ENCODE data around the gene MRPL9.
"Not testable (repeated sequence)": the region's sequence is repeated elsewhere in the genome, so short reads cannot be mapped to it uniquely, and the experiment has no call there.

MRPL9 gene

DNA sequence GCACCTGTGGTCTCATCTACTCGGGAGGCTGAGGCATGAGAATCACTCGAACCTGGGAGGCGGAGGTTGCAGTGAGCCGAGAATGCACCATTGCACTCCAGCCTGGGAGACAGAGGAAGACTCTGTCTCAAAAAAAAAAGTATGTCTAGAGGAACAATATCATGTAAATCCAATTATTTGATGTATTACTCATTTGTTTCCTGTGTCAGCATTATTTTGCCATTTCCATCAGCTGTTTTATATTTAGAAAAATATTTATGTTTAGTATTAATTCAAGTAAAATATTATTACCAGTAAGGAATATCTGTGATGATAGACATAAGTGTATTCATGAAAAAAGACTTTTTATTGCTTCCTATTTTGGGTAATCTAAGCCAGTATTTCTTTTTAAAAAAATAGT is 14.0 kb upstream of the MRPL9 start:
- CTCF ChIA-PET: interaction anchor here (0.6 to 0.7 kb wide), 2 partner anchors 12 to 461 kb away, joined by 4 to 7 read pairs; no protein-coding TSS in a partner anchor
- DNase-seq (ENCODE audit: low spot score): no peak
- no peak for TF ChIP-seq CTCF (conservative IDR thresholded peaks at IDR 0.05; ENCODE audit: low read depth)
- no peak overlapping the region for H3K27ac ChIP-seq
- POLR2A ChIA-PET (ENCODE audit: low non-redundant PET): no interaction called here

DNA sequence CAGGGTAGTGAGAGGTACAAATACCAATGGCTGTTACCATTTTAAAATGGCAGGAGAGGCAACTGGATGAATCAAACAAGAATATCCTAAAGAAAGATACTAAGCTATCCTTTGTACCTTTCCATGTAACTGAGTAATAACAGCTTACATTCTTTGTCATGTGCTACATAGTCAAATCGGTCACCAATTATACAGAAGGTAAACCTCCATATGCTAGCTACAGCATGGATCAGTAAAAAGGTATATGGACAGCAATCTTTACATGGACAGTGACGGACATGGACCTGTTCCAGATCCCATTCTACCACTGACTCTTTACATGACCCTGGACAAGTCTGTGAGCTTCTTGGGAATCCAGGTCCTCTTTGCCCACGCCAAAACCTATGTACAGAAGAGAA is 13.4 kb upstream of the MRPL9 start:
- no peak for DNase-seq (ENCODE audit: low spot score)
- ChIA-PET POLR2A (ENCODE audit: low non-redundant PET) (no interaction called here), CTCF (interaction anchor here (0.7 to 1.1 kb wide), 2 partner anchors 11 to 13 kb away, joined by 3 to 4 read pairs; no protein-coding TSS in a partner anchor)
- no peak overlapping the region for H3K27ac ChIP-seq
- no peak for TF ChIP-seq CTCF (conservative IDR thresholded peaks at IDR 0.05; ENCODE audit: low read depth)

- CTCF ChIA-PET: interaction anchor here (1.1 kb wide), 1 partner anchor 12 kb away, joined by 3 read pairs; no protein-coding TSS in a partner anchor
- no peak overlapping the region for H3K27ac ChIP-seq
- POLR2A ChIA-PET (ENCODE audit: low non-redundant PET): no interaction called here
- no peak for DNase-seq (ENCODE audit: low spot score)
- TF ChIP-seq CTCF (conservative IDR thresholded peaks at IDR 0.05; ENCODE audit: low read depth): no peak
These were observed 12.8 kb upstream of the MRPL9 start for GRCh38 chr1:151775894-151776664.

- DNase-seq (ENCODE audit: low spot score): no peak
- H3K27ac ChIP-seq: no peak overlapping the region
- ChIA-PET CTCF (interaction anchor here (0.6 kb wide), 2 partner anchors 311 to 434 kb away, joined by 3 to 4 read pairs; no protein-coding TSS in a partner anchor), POLR2A (ENCODE audit: low non-redundant PET) (no interaction called here)
- no peak for TF ChIP-seq CTCF (conservative IDR thresholded peaks at IDR 0.05; ENCODE audit: low read depth)
These were observed 11.1 kb upstream of the MRPL9 start for GRCh38 chr1:151774256-151774922.

DNA sequence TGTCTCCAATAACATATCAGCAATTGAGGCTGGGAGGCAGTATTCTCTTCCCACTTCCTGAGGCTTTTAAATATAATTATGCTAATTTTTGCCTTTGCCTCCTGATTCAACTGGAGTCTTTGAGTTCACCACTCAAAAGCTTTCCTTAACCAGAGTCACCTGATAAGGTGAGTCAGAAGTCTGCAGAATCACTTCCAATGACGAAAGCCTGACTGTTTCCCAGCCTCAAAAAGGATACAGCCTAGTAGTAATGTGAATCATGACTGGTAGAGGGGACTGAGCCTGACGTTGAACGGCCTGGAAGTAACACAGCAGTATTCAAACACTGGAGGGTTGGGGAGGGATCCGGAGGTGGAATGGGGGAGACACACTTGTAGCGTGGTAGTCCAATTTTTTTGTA is 10.4 kb upstream of the MRPL9 start:
- ChIA-PET CTCF (interaction anchor here (0.6 to 0.7 kb wide), 3 partner anchors 33 to 544 kb away, joined by 3 to 4 read pairs (median 3); no protein-coding TSS in a partner anchor), POLR2A (ENCODE audit: low non-redundant PET) (no interaction called here)
- no peak overlapping the region for H3K27ac ChIP-seq
- no peak for TF ChIP-seq CTCF (conservative IDR thresholded peaks at IDR 0.05; ENCODE audit: low read depth)
- DNase-seq (ENCODE audit: low spot score): peak; percentile 87

GRCh38 chr1:151769270-151769669 is 6.0 kb upstream of the MRPL9 start:
- CTCF ChIA-PET; H3K27ac ChIP-seq; POLR2A ChIA-PET (ENCODE audit: low non-redundant PET): not testable (repeated sequence)

GRCh38 chr1:151768351-151769066 is 5.2 kb upstream of the MRPL9 start:
- POLR2A ChIA-PET (ENCODE audit: low non-redundant PET): not testable (repeated sequence)

More at GRCh38 chr1:151769270-151769669, 6.0 kb upstream of the MRPL9 start:
- DNase-seq (ENCODE audit: low spot score): not testable (repeated sequence)

More at GRCh38 chr1:151768351-151769066, 5.2 kb upstream of the MRPL9 start:
- H3K27ac ChIP-seq, CTCF ChIA-PET: not testable (repeated sequence)
- DNase-seq (ENCODE audit: low spot score): peak; percentile 69

Data from RWPE1 (cell line).